SK-N-SH (cell line): Measurements from ENCODE around the gene FERMT2. TPM values are rescaled to one million over a fixed set of nuclear protein-coding genes. Genes with fewer than 3 reads are reported as not detected.

Source experiments
- CTCF ChIA-PET: fragments of 300-600, 350-600 bp; formaldehyde crosslinking; extraction: SDS; loops from one replicate; lab custom pipeline; 2021; lab: Yijun Ruan, JAX
- POLR2A ChIA-PET: fragments of 350-600 bp; sonication (Branson Sonifier 250); formaldehyde crosslinking; extraction: SDS; loops from one replicate; lab custom pipeline; 2020; ENCODE audit warnings: antibody characterized with exemption, inconsistent platforms; lab: Yijun Ruan, JAX
- DNase-seq: peaks from one replicate; pipeline ENCODE4 v3.0.0; 2012
- H2AFZ ChIP-seq: fragments of 200-600 bp; sonication (generic); 2 replicates; pipeline ENCODE4 v1.8.1; 2016; ENCODE audit warnings: antibody characterized with exemption, mild to moderate bottlenecking, low read depth
- H3F3A ChIP-seq: fragments of 200-600 bp; sonication (generic); replicated peaks from 2 replicates; pipeline ENCODE3; 2016; ENCODE audit warnings: antibody characterized with exemption, mild to moderate bottlenecking; ENCODE audit not compliant: insufficient read depth
- H3K27ac ChIP-seq, 2 experiments: fragments of 200-500 bp in 1 of 2; fragments of 200-600 bp in 1 of 2; sonication (Bioruptor generic) in 1 of 2; sonication (generic), shearing (Covaris generic) in 1 of 2; 2 replicates each; pipeline versions ENCODE4 v1.5.1 to v1.6.1; 2014 to 2016; ENCODE audit warnings: low read depth in 2 of 2, inconsistent platforms in 1 of 2, low read length in 1 of 2, mild to moderate bottlenecking in 1 of 2, mixed read lengths in 1 of 2
- H3K27me3 ChIP-seq: fragments of 200-600 bp; sonication (generic), shearing (Covaris generic); 2 replicates; pipeline ENCODE4 v1.6.1; 2016; ENCODE audit warnings: mixed run types; ENCODE audit not compliant: insufficient read depth
- H3K36me3 ChIP-seq, 2 experiments: fragments of 200-500 bp in 1 of 2; fragments of 200-600 bp in 1 of 2; sonication (Bioruptor generic) in 1 of 2; sonication (generic) in 1 of 2; replicated peaks in 1 of 2; 2 replicates each; pipeline versions ENCODE3 to v1.5.1; 2014 to 2016; ENCODE audit warnings: low read length in 1 of 2, mild to moderate bottlenecking in 1 of 2; ENCODE audit not compliant: insufficient read depth in 2 of 2, control insufficient read depth in 1 of 2
- H3K4me1 ChIP-seq, 2 experiments: fragments of 200-500 bp in 1 of 2; fragments of 200-600 bp in 1 of 2; sonication (Bioruptor generic) in 1 of 2; sonication (generic), shearing (Covaris generic) in 1 of 2; 2 replicates each; pipeline versions ENCODE4 v1.5.1 to v1.6.1; 2014 to 2016; ENCODE audit warnings: low read depth in 1 of 2, low read length in 1 of 2, mixed run types in 1 of 2; ENCODE audit not compliant: insufficient read depth in 2 of 2, control insufficient read depth in 1 of 2
- H3K4me2 ChIP-seq: fragments of 200-600 bp; sonication (generic), shearing (Covaris generic); 2 replicates; pipeline ENCODE4 v1.6.1; 2017; ENCODE audit warnings: mixed run types
- H3K4me3 ChIP-seq, 2 experiments: fragments of 200-500 bp in 1 of 2; fragments of 200-600 bp in 1 of 2; sonication (Bioruptor generic) in 1 of 2; sonication (generic), shearing (Covaris generic) in 1 of 2; 2 replicates each; pipeline versions ENCODE4 v1.5.1 to v1.8.1; 2014 to 2016; ENCODE audit warnings: low read depth in 2 of 2, inconsistent platforms in 1 of 2, low read length in 1 of 2, mild to moderate bottlenecking in 1 of 2, mixed read lengths in 1 of 2, moderate library complexity in 1 of 2
- H3K79me2 ChIP-seq: fragments of 200-600 bp; sonication (generic); 2 replicates; pipeline ENCODE4 v1.8.1; 2017; ENCODE audit warnings: mild to moderate bottlenecking; ENCODE audit not compliant: insufficient read depth
- H3K9ac ChIP-seq: fragments of 200-600 bp; sonication (generic); 2 replicates; pipeline ENCODE4 v1.6.1; 2017; ENCODE audit warnings: mixed run types
- H3K9me2 ChIP-seq: fragments of 200-600 bp; sonication (generic); 2 replicates; pipeline ENCODE4 v1.6.1; 2017; ENCODE audit warnings: mixed run types
- H3K9me3 ChIP-seq: fragments of 200-600 bp; sonication (generic); 2 replicates; pipeline ENCODE4 v1.6.1; 2017; ENCODE audit warnings: mixed run types, mild to moderate bottlenecking, moderate library complexity
- H4K20me1 ChIP-seq: fragments of 200-600 bp; sonication (generic); 2 replicates; pipeline ENCODE4 v1.6.1; 2017; ENCODE audit warnings: mild to moderate bottlenecking, mixed run types; ENCODE audit not compliant: insufficient read depth
- EP300 ChIP-seq, 2 experiments: IDR thresholded peaks; 2 replicates each; pipeline versions ENCODE4 v1.4.0 to v1.6.1; 2012; ENCODE audit warnings: borderline replicate concordance in 1 of 2, low read depth in 1 of 2, low read length in 1 of 2
- GATA2 ChIP-seq: sonication (generic); formaldehyde crosslinking; IDR thresholded peaks from 2 replicates; pipeline ENCODE4 v1.5.0; 2020; ENCODE audit warnings: mild to moderate bottlenecking, missing genetic modification reagents
- IRF3 ChIP-seq: fragments of 150-350 bp; IDR thresholded peaks from 2 replicates; pipeline ENCODE4 v1.6.1; 2016; ENCODE audit warnings: mild to moderate bottlenecking, low read depth, low read length
- JUND ChIP-seq: IDR thresholded peaks from 2 replicates; pipeline ENCODE4 v1.4.0; 2012
- MAX ChIP-seq: IDR thresholded peaks from 2 replicates; pipeline ENCODE4 v1.4.0; 2012; ENCODE audit warnings: low read depth
- MEF2A ChIP-seq: IDR thresholded peaks from 2 replicates; pipeline ENCODE4 v1.4.0; 2012; ENCODE audit warnings: low read depth, borderline replicate concordance
- MXI1 ChIP-seq: IDR thresholded peaks from 2 replicates; pipeline ENCODE4 v1.6.1; 2012; ENCODE audit warnings: mild to moderate bottlenecking, low read depth, low read length, improper control_type of control experiment
- NFIC ChIP-seq: IDR thresholded peaks from 2 replicates; pipeline ENCODE4 v1.4.0; 2012; ENCODE audit warnings: borderline replicate concordance
- PBX3 ChIP-seq: IDR thresholded peaks from 2 replicates; pipeline ENCODE4; 2012
- POLR2AphosphoS5 ChIP-seq: IDR thresholded peaks from 2 replicates; pipeline ENCODE4 v1.6.1; 2012; ENCODE audit warnings: low read depth, low read length
- SMC3 ChIP-seq: IDR thresholded peaks from 2 replicates; pipeline ENCODE4 v1.6.1; 2012; ENCODE audit warnings: low read depth, low read length, improper control_type of control experiment
- TAF1 ChIP-seq: IDR thresholded peaks from 2 replicates; pipeline ENCODE4 v1.6.1; 2012; ENCODE audit warnings: low read depth, mild to moderate bottlenecking, low read length, moderate library complexity, borderline replicate concordance
- TCF12 ChIP-seq: IDR thresholded peaks from 2 replicates; pipeline ENCODE4 v1.4.0; 2012
- WGBS: methylation state at CpG from one replicate; pipeline ENCODE4 v1.1.6; 2017; ENCODE audit warnings: low lambda C conversion rate; 5-methylcytosine and 5-hydroxymethylcytosine counted together
- polyA plus RNA-seq, 3 experiments: library from polyadenylated mRNA; depleted of rRNA; stranded (reverse); fragments of >200 nt; gene quantifications; 2 replicates each; pipeline ENCODE4 v1.2.3, GENCODE V29; 2012
- TF ChIP-seq, protein P1 (sequence below): IDR thresholded peaks from 2 replicates; pipeline ENCODE4 v1.4.0; 2012; ENCODE audit warnings: low read depth, borderline replicate concordance
- TF ChIP-seq, protein P2 (sequence below): IDR thresholded peaks from 2 replicates; pipeline ENCODE4 v1.4.0; 2012; ENCODE audit warnings: low read depth, borderline replicate concordance
- TF ChIP-seq, protein P3 (sequence below): IDR thresholded peaks from 2 replicates; pipeline ENCODE4 v1.6.1; 2012; ENCODE audit warnings: mild to moderate bottlenecking, low read depth, low read length, moderate library complexity

Gene FERMT2
- polyA plus RNA-seq, 1 of the 3 experiments (the other 2 are of a cell fraction), result 40.1 TPM

DNA sequence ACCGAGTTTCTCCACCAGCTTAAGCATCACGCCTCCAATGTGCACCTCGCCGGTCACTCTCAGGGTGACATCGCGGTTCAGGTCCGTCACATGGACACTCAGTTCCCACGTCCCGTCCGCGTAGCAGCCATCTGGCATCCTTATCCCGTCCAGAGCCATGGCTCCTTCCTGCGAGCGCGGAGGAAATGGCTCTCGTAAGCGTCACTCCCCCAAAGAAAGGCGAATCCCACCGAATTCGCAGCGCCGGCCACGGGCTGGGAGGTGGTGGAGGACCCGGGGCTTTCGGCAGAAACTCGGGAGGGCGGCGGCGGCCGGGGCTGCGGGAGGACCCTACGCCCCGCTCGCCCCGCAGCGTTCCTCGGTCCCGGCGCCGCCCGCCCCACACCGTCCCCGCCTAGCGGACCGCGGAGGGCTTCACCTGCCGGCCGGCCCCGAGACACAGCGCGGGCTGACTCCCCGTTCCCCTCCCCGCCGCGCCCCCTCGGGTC is 396 bp downstream of the FERMT2 start:
- H3K4me1 ChIP-seq, result peaks cover 8 to 22% of the 10 kb centered on the region in 2 experiments
- H3K27me3 ChIP-seq, result no peaks in the 10 kb centered on the region
- ChIA-PET CTCF (interaction anchor here (0.7 to 2.7 kb wide), 3 partner anchors 10 to 221 kb away, joined by 3 to 27 read pairs (median 4); partner anchors contain the start of gene STYX), POLR2A (interaction anchor here (1.0 to 1.9 kb wide), 4 partner anchors 97 to 202 kb away, joined by 3 to 8 read pairs (median 4); partner anchors contain the start of genes DDHD1 and GNPNAT1)
- peak overlapping the region; percentile 74 for H3K4me2 ChIP-seq
- H3K36me3 ChIP-seq, result peaks cover 0 to 21% of the 10 kb centered on the region in 2 experiments
- peak overlapping the region; percentile 95 to 96 for H3K4me3 ChIP-seq
- WGBS, result 0% methylated on average over 27 of the region's 56 CpGs
- H3F3A ChIP-seq, result peaks cover 3% of the 10 kb centered on the region
- peak; percentile 71 for DNase-seq
- no peak overlapping the region for H2AFZ ChIP-seq
- peaks cover 64% of the 10 kb centered on the region for H3K79me2 ChIP-seq
- H3K9ac ChIP-seq, result peak overlapping the region; percentile 84
- no peaks in the 10 kb centered on the region for H3K9me3 ChIP-seq
- H3K27ac ChIP-seq, result peak overlapping the region; percentile 83 to 96
- TF ChIP-seq MXI1 (peak; percentile 96), JUND (no peak), TAF1 (0 out of 2 replicates have a peak, but pooled peaks have one; percentile 27), MAX (peak; percentile 56; the same call in 1 of the 2 replicates), NFIC (no peak), PBX3 (no peak), TCF12 (peak; percentile 9; the same call in 1 of the 2 replicates), IRF3 (no peak), POLR2AphosphoS5 (no peak), GATA2 (CRISPR knock-in tag) (peak; percentile 12; the same call in 1 of the 2 replicates), EP300 (IDR thresholded peaks at IDR 0.05; ENCODE audit: borderline replicate concordance in 1 of 2, low read depth in 1 of 2, low read length in 1 of 2) (no peak), MEF2A (no peak), SMC3 (no peak)
- TF ChIP-seq, protein P1, sequence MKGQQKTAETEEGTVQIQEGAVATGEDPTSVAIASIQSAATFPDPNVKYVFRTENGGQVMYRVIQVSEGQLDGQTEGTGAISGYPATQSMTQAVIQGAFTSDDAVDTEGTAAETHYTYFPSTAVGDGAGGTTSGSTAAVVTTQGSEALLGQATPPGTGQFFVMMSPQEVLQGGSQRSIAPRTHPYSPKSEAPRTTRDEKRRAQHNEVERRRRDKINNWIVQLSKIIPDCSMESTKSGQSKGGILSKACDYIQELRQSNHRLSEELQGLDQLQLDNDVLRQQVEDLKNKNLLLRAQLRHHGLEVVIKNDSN, result no peak
- TF ChIP-seq, protein P2, sequence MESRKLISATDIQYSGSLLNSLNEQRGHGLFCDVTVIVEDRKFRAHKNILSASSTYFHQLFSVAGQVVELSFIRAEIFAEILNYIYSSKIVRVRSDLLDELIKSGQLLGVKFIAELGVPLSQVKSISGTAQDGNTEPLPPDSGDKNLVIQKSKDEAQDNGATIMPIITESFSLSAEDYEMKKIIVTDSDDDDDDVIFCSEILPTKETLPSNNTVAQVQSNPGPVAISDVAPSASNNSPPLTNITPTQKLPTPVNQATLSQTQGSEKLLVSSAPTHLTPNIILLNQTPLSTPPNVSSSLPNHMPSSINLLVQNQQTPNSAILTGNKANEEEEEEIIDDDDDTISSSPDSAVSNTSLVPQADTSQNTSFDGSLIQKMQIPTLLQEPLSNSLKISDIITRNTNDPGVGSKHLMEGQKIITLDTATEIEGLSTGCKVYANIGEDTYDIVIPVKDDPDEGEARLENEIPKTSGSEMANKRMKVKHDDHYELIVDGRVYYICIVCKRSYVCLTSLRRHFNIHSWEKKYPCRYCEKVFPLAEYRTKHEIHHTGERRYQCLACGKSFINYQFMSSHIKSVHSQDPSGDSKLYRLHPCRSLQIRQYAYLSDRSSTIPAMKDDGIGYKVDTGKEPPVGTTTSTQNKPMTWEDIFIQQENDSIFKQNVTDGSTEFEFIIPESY, result no peak
- TF ChIP-seq, protein P3, sequence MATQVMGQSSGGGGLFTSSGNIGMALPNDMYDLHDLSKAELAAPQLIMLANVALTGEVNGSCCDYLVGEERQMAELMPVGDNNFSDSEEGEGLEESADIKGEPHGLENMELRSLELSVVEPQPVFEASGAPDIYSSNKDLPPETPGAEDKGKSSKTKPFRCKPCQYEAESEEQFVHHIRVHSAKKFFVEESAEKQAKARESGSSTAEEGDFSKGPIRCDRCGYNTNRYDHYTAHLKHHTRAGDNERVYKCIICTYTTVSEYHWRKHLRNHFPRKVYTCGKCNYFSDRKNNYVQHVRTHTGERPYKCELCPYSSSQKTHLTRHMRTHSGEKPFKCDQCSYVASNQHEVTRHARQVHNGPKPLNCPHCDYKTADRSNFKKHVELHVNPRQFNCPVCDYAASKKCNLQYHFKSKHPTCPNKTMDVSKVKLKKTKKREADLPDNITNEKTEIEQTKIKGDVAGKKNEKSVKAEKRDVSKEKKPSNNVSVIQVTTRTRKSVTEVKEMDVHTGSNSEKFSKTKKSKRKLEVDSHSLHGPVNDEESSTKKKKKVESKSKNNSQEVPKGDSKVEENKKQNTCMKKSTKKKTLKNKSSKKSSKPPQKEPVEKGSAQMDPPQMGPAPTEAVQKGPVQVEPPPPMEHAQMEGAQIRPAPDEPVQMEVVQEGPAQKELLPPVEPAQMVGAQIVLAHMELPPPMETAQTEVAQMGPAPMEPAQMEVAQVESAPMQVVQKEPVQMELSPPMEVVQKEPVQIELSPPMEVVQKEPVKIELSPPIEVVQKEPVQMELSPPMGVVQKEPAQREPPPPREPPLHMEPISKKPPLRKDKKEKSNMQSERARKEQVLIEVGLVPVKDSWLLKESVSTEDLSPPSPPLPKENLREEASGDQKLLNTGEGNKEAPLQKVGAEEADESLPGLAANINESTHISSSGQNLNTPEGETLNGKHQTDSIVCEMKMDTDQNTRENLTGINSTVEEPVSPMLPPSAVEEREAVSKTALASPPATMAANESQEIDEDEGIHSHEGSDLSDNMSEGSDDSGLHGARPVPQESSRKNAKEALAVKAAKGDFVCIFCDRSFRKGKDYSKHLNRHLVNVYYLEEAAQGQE, result no peak
- H3K9me2 ChIP-seq, result no peaks in the 10 kb centered on the region
- peaks cover 47% of the 10 kb centered on the region for H4K20me1 ChIP-seq
